ENCODE results near the gene NSMCE1.

The NSMCE1 gene

GRCh38 chr16:27235055-27235937 lies 33.3 kb downstream of the NSMCE1 start:
- Histone ChIP-seq H2AFZ (ENCODE audit: low read length) (no peak overlapping the region), H3K79me2 (ENCODE audit: insufficient read depth, low read length) (no peaks in the 10 kb centered on the region), H3K4me2 (ENCODE audit: low read length) (peak overlapping the region; percentile 51), H4K20me1 (ENCODE audit: insufficient read depth, low read length) (no peaks in the 10 kb centered on the region), H3F3A (ENCODE audit: insufficient read depth, low read length) (peaks cover 14% of the 10 kb centered on the region), H3K9me3 (ENCODE audit: low read length) (no peaks in the 10 kb centered on the region), H3K27me3 (ENCODE audit: insufficient read depth, low read length) (no peaks in the 10 kb centered on the region), H3K9ac (ENCODE audit: low read length) (peak overlapping the region; percentile 60), H3K36me3 (ENCODE audit: insufficient read depth, low read length) (peaks cover 9% of the 10 kb centered on the region), H3K4me1 (ENCODE audit: insufficient read depth, low read length, severe bottlenecking) (peaks cover 85% of the 10 kb centered on the region), H3K4me3 (ENCODE audit: low read depth, low read length, poor library complexity, severe bottlenecking) (peak overlapping the region; percentile 15), H3K9me2 (ENCODE audit: low read depth, low read length) (no peaks in the 10 kb centered on the region), H3K27ac (ENCODE audit: low read depth, low read length, poor library complexity, severe bottlenecking) (peak overlapping the region; percentile 98)
- TF ChIP-seq, protein P1, sequence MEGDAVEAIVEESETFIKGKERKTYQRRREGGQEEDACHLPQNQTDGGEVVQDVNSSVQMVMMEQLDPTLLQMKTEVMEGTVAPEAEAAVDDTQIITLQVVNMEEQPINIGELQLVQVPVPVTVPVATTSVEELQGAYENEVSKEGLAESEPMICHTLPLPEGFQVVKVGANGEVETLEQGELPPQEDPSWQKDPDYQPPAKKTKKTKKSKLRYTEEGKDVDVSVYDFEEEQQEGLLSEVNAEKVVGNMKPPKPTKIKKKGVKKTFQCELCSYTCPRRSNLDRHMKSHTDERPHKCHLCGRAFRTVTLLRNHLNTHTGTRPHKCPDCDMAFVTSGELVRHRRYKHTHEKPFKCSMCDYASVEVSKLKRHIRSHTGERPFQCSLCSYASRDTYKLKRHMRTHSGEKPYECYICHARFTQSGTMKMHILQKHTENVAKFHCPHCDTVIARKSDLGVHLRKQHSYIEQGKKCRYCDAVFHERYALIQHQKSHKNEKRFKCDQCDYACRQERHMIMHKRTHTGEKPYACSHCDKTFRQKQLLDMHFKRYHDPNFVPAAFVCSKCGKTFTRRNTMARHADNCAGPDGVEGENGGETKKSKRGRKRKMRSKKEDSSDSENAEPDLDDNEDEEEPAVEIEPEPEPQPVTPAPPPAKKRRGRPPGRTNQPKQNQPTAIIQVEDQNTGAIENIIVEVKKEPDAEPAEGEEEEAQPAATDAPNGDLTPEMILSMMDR (IDR thresholded peaks at IDR 0.05; ENCODE audit: low read length): peak; percentile 98
- no peak for TF ChIP-seq EZH2 (IDR thresholded peaks at IDR 0.05; ENCODE audit: borderline replicate concordance, low read length)

- Histone ChIP-seq H3K9me2 (ENCODE audit: low read depth, low read length) (no peaks in the 10 kb centered on the region), H3K27ac (ENCODE audit: low read depth, low read length, poor library complexity, severe bottlenecking) (peak overlapping the region; percentile 98), H3F3A (ENCODE audit: insufficient read depth, low read length) (peaks cover 14% of the 10 kb centered on the region), H3K4me2 (ENCODE audit: low read length) (no peak overlapping the region; the same call in 1 of the 2 replicates), H3K27me3 (ENCODE audit: insufficient read depth, low read length) (no peaks in the 10 kb centered on the region), H3K36me3 (ENCODE audit: insufficient read depth, low read length) (peaks cover 15% of the 10 kb centered on the region), H3K9me3 (ENCODE audit: low read length) (no peaks in the 10 kb centered on the region), H4K20me1 (ENCODE audit: insufficient read depth, low read length) (no peaks in the 10 kb centered on the region), H3K4me3 (ENCODE audit: low read depth, low read length, poor library complexity, severe bottlenecking) (no peak overlapping the region), H2AFZ (ENCODE audit: low read length) (no peak overlapping the region), H3K4me1 (ENCODE audit: insufficient read depth, low read length, severe bottlenecking) (peaks cover 92% of the 10 kb centered on the region), H3K79me2 (ENCODE audit: insufficient read depth, low read length) (no peaks in the 10 kb centered on the region), H3K9ac (ENCODE audit: low read length) (peak overlapping the region; percentile 68; the same call in 1 of the 2 replicates)
- no peak for TF ChIP-seq EZH2 (IDR thresholded peaks at IDR 0.05; ENCODE audit: borderline replicate concordance, low read length)
- TF ChIP-seq, protein P1 (IDR thresholded peaks at IDR 0.05; ENCODE audit: low read length): no peak
Observed at GRCh38 chr16:27234603-27235002, 34.0 kb downstream of the NSMCE1 start.

DNA sequence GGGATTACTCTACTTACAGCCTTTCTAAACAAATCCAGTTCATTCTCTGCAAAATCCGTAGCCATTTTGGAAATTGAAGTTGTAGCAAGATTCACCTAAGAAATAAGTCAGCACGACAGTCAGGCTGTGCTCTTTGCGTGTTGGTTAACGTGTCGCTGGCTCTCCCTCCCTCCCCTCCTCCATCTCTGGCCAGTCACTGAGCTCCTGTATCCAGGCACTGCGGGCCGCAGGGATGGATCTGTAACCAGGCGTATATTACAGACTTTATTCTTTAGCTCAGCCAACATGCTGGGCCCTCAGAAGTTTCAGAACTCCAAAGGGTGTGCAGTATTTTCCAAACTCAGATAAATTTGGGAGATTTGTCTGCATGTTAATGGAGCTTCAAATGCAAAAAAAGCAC lies 34.4 kb downstream of the NSMCE1 start:
- Histone ChIP-seq H3K4me2 (ENCODE audit: low read length) (peak overlapping the region; percentile 1; the same call in 1 of the 2 replicates), H3K9me3 (ENCODE audit: low read length) (no peaks in the 10 kb centered on the region), H3K27ac (ENCODE audit: low read depth, low read length, poor library complexity, severe bottlenecking) (peak overlapping the region; percentile 98), H3F3A (ENCODE audit: insufficient read depth, low read length) (peaks cover 14% of the 10 kb centered on the region), H3K79me2 (ENCODE audit: insufficient read depth, low read length) (no peaks in the 10 kb centered on the region), H3K4me1 (ENCODE audit: insufficient read depth, low read length, severe bottlenecking) (peaks cover 96% of the 10 kb centered on the region), H3K9ac (ENCODE audit: low read length) (peak overlapping the region; percentile 68; the same call in 1 of the 2 replicates), H2AFZ (ENCODE audit: low read length) (no peak overlapping the region), H3K4me3 (ENCODE audit: low read depth, low read length, poor library complexity, severe bottlenecking) (no peak overlapping the region), H3K9me2 (ENCODE audit: low read depth, low read length) (no peaks in the 10 kb centered on the region), H3K36me3 (ENCODE audit: insufficient read depth, low read length) (peaks cover 15% of the 10 kb centered on the region), H3K27me3 (ENCODE audit: insufficient read depth, low read length) (no peaks in the 10 kb centered on the region), H4K20me1 (ENCODE audit: insufficient read depth, low read length) (no peaks in the 10 kb centered on the region)
- no peak for TF ChIP-seq EZH2 (IDR thresholded peaks at IDR 0.05; ENCODE audit: borderline replicate concordance, low read length)
- TF ChIP-seq, protein P1 (IDR thresholded peaks at IDR 0.05; ENCODE audit: low read length): no peak

Measured in OCI-LY1 (cell line).